Measurements from ENCODE around the gene PGBD2. TPM values are rescaled to one million over a fixed set of nuclear protein-coding genes. Genes with fewer than 3 reads are reported as not detected.

Gene PGBD2
- total RNA-seq, 1 experiment from 2014 or later: 5.7 TPM

DNA sequence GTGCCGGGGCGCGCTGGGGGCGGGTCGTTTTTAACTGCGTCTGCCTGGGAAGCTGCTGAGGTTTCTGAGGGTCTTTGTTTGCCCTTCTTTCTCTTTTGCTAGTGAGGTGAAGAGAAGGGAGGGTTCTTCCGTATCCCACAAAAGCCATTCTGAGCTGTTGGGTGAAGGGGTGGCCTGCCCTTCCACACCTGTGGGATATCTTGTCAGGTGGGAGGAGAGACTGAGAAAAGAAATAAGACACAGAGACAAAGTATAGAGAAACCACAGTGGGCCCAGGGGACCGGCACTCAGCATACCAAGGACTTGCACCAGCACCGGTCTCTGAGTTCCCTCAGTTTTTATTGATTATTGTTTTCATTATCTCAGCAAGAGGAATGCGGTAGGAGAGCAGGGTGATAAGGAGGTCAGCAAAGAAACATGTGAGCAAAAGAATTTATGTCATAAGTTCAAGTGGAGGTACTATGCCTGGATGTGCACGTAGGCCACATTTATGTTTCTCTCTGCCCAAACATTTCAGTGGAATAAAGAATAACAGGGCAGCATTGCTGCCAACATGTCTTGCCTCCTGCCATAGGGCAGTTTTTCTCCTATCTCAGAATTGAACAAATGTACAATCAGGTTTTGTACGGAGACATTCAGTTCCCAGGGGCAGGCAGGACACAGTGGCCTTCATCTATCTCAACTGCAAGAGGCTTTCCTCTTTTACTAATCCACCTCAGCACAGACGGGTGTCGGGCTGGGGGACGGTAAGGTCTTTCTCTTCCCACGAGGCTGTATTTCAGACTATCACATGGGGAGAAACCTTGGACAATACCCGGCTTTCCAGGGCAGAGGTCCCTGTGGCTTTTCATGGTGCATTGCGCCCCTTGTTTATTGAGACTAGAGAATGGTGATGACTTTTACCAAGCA is 972 bp downstream of the PGBD2 start:
- TSS peak; percentile 83 for BruUV-seq (replicated peaks)
- Histone ChIP-seq H3K27me3 (replicated peaks; ENCODE audit: insufficient read depth, low read depth, low read length, poor library complexity) (no peaks in the 10 kb centered on the region), H3K36me3 (ENCODE audit: insufficient read depth, low read length, poor library complexity, severe bottlenecking) (no peaks in the 10 kb centered on the region), H3K9me3 (ENCODE audit: low read depth, low read length, poor library complexity, severe bottlenecking) (no peaks in the 10 kb centered on the region), H3K4me1 (ENCODE audit: insufficient read depth, low read length, poor library complexity, severe bottlenecking) (no peaks in the 10 kb centered on the region), H3K27ac (ENCODE audit: low read depth, low read length, poor library complexity, severe bottlenecking) (peak overlapping the region; percentile 89), H3K4me3 (ENCODE audit: low read depth, low read length, poor library complexity, severe bottlenecking) (peak overlapping the region; percentile 53)
- no peak for DNase-seq (ENCODE audit: low spot score)
- POLR2A ChIA-PET (ENCODE audit: low non-redundant PET): no interaction called here
- CTCF ChIA-PET: interaction anchor here (0.5 to 1.0 kb wide), 13 partner anchors 9 to 1760 kb away, joined by 3 to 7 read pairs (median 3); partner anchors contain the start of genes SH3BP5L, ZNF672 and ZNF692
- intact Hi-C loops (cut with micrococcal nuclease; ENCODE audit: unreplicated experiment): loop anchor here (1.0 kb wide), 1 partner anchor 33 kb away; no protein-coding TSS in a partner anchor
- TF ChIP-seq, protein P1, sequence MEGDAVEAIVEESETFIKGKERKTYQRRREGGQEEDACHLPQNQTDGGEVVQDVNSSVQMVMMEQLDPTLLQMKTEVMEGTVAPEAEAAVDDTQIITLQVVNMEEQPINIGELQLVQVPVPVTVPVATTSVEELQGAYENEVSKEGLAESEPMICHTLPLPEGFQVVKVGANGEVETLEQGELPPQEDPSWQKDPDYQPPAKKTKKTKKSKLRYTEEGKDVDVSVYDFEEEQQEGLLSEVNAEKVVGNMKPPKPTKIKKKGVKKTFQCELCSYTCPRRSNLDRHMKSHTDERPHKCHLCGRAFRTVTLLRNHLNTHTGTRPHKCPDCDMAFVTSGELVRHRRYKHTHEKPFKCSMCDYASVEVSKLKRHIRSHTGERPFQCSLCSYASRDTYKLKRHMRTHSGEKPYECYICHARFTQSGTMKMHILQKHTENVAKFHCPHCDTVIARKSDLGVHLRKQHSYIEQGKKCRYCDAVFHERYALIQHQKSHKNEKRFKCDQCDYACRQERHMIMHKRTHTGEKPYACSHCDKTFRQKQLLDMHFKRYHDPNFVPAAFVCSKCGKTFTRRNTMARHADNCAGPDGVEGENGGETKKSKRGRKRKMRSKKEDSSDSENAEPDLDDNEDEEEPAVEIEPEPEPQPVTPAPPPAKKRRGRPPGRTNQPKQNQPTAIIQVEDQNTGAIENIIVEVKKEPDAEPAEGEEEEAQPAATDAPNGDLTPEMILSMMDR (conservative IDR thresholded peaks at IDR 0.05; ENCODE audit: low read depth, low read length): no peak
- no peak for TF ChIP-seq EZH2 (IDR thresholded peaks at IDR 0.05; ENCODE audit: borderline replicate concordance, low read depth, low read length, poor library complexity, severe bottlenecking)

DNA sequence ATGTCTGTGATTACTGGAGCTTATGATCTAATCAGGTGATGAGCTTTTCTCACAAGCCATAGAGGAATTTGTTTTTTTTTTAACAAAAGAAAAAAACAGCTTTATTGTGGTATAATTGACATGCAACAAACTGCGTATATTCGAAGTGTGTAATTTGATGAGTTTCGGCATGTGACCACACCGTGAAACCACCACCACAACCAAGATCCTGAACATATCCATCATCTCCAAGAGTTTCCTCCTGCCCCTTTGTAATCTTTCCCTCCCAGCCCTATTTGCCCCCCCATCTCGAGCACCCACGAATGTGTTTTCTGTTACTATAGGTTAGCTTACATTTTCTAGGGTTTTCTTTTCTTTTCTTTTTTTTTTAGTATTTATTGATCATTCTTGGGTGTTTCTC is 4.7 kb downstream of the PGBD2 start:
- ChIA-PET POLR2A (ENCODE audit: low non-redundant PET) (no interaction called here), CTCF (no interaction called here)
- Histone ChIP-seq H3K36me3 (ENCODE audit: insufficient read depth, low read length, poor library complexity, severe bottlenecking) (no peaks in the 10 kb centered on the region), H3K9me3 (ENCODE audit: low read depth, low read length, poor library complexity, severe bottlenecking) (no peaks in the 10 kb centered on the region), H3K4me1 (ENCODE audit: insufficient read depth, low read length, poor library complexity, severe bottlenecking) (no peaks in the 10 kb centered on the region), H3K4me3 (ENCODE audit: low read depth, low read length, poor library complexity, severe bottlenecking) (no peak overlapping the region), H3K27me3 (replicated peaks; ENCODE audit: insufficient read depth, low read depth, low read length, poor library complexity) (no peaks in the 10 kb centered on the region), H3K27ac (ENCODE audit: low read depth, low read length, poor library complexity, severe bottlenecking) (no peak overlapping the region)
- no TSS peak for BruUV-seq (replicated peaks)
- TF ChIP-seq, protein P1 (conservative IDR thresholded peaks at IDR 0.05; ENCODE audit: low read depth, low read length): no peak
- TF ChIP-seq EZH2 (IDR thresholded peaks at IDR 0.05; ENCODE audit: borderline replicate concordance, low read depth, low read length, poor library complexity, severe bottlenecking): no peak
- no peak for DNase-seq (ENCODE audit: low spot score)
- intact Hi-C loops (cut with micrococcal nuclease; ENCODE audit: unreplicated experiment): no loop called here

GRCh38 chr1:248913933-248914332 is 7.9 kb downstream of the PGBD2 start:
- H3K27ac ChIP-seq (ENCODE audit: low read depth, low read length, poor library complexity, severe bottlenecking): no peak overlapping the region
- DNase-seq (ENCODE audit: low spot score): no peak
- peaks cover 9% of the 10 kb centered on the region for H3K36me3 ChIP-seq (ENCODE audit: insufficient read depth, low read length, poor library complexity, severe bottlenecking)
- H3K27me3 ChIP-seq (replicated peaks; ENCODE audit: insufficient read depth, low read depth, low read length, poor library complexity): no peaks in the 10 kb centered on the region
- H3K4me3 ChIP-seq (ENCODE audit: low read depth, low read length, poor library complexity, severe bottlenecking): no peak overlapping the region
- intact Hi-C loops (cut with micrococcal nuclease; ENCODE audit: unreplicated experiment): no loop called here
- BruUV-seq (replicated peaks): no TSS peak
- TF ChIP-seq, protein P1 (conservative IDR thresholded peaks at IDR 0.05; ENCODE audit: low read depth, low read length): no peak
- TF ChIP-seq EZH2 (IDR thresholded peaks at IDR 0.05; ENCODE audit: borderline replicate concordance, low read depth, low read length, poor library complexity, severe bottlenecking): no peak
- POLR2A ChIA-PET (ENCODE audit: low non-redundant PET): no interaction called here
- CTCF ChIA-PET: no interaction called here
- H3K4me1 ChIP-seq (ENCODE audit: insufficient read depth, low read length, poor library complexity, severe bottlenecking): no peaks in the 10 kb centered on the region
- no peaks in the 10 kb centered on the region for H3K9me3 ChIP-seq (ENCODE audit: low read depth, low read length, poor library complexity, severe bottlenecking)
